GM12891 (cell line): ENCODE data around the gene TERB1.

Source experiments
- POLR2A ChIP-seq: IDR thresholded peaks from 2 replicates; pipeline ENCODE4 v1.6.1; 2011; ENCODE audit warnings: low read depth, low read length, control low read depth
- POLR2AphosphoS5 ChIP-seq: IDR thresholded peaks from 2 replicates; pipeline ENCODE4 v1.6.1; 2011; ENCODE audit warnings: low read depth, low read length, control low read depth
- TAF1 ChIP-seq: IDR thresholded peaks from 2 replicates; pipeline ENCODE4 v1.6.1; 2011; ENCODE audit warnings: low read depth, low read length, control low read depth

DNA sequence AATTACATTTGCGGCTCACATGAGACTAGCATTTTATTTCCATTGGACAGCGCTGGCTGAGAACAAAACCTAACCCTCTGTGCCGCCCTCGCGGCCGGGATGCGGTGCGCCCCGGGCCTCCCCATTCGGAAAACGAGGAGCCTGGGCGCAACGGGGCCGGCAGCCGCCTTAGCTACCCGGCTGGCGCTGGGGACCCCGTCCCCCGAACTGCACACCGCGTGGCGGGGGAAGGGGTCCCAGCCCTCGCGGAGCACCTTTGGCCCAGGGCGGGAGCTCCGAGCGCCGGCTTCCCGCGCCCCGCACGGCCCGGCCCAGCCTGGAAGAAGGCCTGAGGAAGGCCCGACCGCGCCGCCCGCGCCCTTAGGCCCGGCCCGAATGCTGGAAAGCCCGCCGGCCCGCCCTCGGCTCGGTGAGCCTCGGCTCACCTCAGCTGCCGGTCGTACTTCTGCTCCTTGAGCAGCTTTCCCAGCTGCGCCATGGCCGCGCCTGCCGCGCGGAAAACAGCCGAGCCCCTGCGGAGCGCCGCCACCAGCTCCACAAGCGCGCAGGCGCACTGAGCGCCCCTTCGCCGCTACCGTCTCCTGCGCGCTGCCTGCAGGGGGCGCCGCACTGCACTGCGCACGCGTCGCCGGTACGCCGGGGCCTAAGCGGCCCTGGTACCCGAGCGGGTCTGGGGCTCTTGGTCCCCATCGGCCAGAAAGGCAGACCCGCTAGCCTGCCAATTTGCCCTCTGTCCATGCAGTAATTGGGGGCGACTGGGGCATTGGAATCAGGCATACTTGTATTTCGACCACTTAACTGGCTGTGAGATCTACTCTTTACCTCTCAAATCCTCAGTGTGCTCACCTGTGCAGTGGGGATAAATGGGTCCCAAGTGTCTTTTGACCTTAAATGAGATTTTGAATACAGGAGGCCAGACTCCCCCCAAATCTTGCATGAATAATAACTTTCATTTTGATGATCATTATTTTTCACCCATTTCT lies 29.3 kb upstream of the TERB1 start, which contains the start of gene NAE1:
- TF ChIP-seq POLR2AphosphoS5 = peak; percentile 68; the same call in 1 of the 2 replicates
- peak; percentile 64; the same call in 1 of the 2 replicates for TF ChIP-seq POLR2A
- TF ChIP-seq TAF1 = peak; percentile 23; the same call in 1 of the 2 replicates
